Mammary epithelial cell (primary cell): Measurements from ENCODE around the gene GALE.

Experiments used
- CTCF ChIP-seq, 2 donors: IDR thresholded peaks in 1 of 2; conservative IDR thresholded peaks in 1 of 2; 2 replicates each; pipeline ENCODE4 v1.5.1; 2011 to 2012; ENCODE audit warnings: inconsistent platforms in 2 of 2, low read length in 2 of 2, mild to moderate bottlenecking in 2 of 2, control low read depth in 1 of 2, low read depth in 1 of 2; ENCODE audit not compliant: insufficient read depth in 1 of 2; ENCODE audit errors: extremely low read depth in 1 of 2
- EZH2 ChIP-seq: IDR thresholded peaks from 2 replicates; pipeline ENCODE4 v1.6.1; 2012; ENCODE audit warnings: low read length, inconsistent platforms, borderline replicate concordance

- TF ChIP-seq CTCF (conservative IDR thresholded peaks at IDR 0.05 in 1 of 2, IDR thresholded peaks at IDR 0.05 in 1 of 2; ENCODE audit: extremely low read depth in 1 of 2, insufficient read depth in 1 of 2, low read depth in 1 of 2, low read length in 2 of 2) (no peak), EZH2 (no peak)
These were observed 6.5 kb downstream of the GALE start for GRCh38 chr1:23793861-23794731.
